HUES64 (cell line): ENCODE data around the gene FOXO3.

Experiments
- H3K27ac ChIP-seq: 2 replicates; pipeline ENCODE4 v1.7.0; 2013; ENCODE audit warnings: low read depth, low read length, inconsistent platforms
- H3K27me3 ChIP-seq: 2 replicates; pipeline ENCODE4 v1.6.1; 2013; ENCODE audit warnings: mild to moderate bottlenecking, low read length; ENCODE audit not compliant: insufficient read depth
- H3K36me3 ChIP-seq: 2 replicates; pipeline ENCODE4 v1.6.1; 2013; ENCODE audit warnings: mild to moderate bottlenecking, low read length; ENCODE audit not compliant: insufficient read depth
- H3K4me1 ChIP-seq: 2 replicates; pipeline ENCODE4 v1.6.1; 2013; ENCODE audit warnings: mild to moderate bottlenecking, low read length, moderate library complexity; ENCODE audit not compliant: insufficient read depth
- H3K4me3 ChIP-seq: 2 replicates; pipeline ENCODE4 v1.5.1; 2013; ENCODE audit warnings: mild to moderate bottlenecking, low read length, moderate library complexity
- H3K9ac ChIP-seq: 2 replicates; pipeline ENCODE4 v1.6.1; 2013; ENCODE audit warnings: mild to moderate bottlenecking, low read depth, low read length
- H3K9me3 ChIP-seq: 2 replicates; pipeline ENCODE4 v1.6.1; 2013; ENCODE audit warnings: low read depth, low read length; ENCODE audit not compliant: insufficient read depth
- WGBS: fragments of 150-250, 120-280 bp; methylation state at CpG from one replicate; pipeline ENCODE4 v1.1.7; 2013; ENCODE audit warnings: missing lambda C conversion rate; 5-methylcytosine and 5-hydroxymethylcytosine counted together

FOXO3 gene

GRCh38 chr6:108711071-108711470 lies 150.4 kb downstream of the FOXO3 start:
- WGBS, result 89% methylated on average over 4 of the region's 5 CpGs
- no peak overlapping the region for H3K9ac ChIP-seq
- H3K36me3 ChIP-seq, result no peaks in the 10 kb centered on the region
- H3K9me3 ChIP-seq, result no peaks in the 10 kb centered on the region
- no peak overlapping the region for H3K4me3 ChIP-seq
- H3K4me1 ChIP-seq, result peaks cover 6% of the 10 kb centered on the region; the same call in 1 of the 2 replicates
- H3K27me3 ChIP-seq, result no peaks in the 10 kb centered on the region
- H3K27ac ChIP-seq, result no peak overlapping the region

- Histone ChIP-seq H3K9ac (no peak overlapping the region), H3K27ac (no peak overlapping the region), H3K36me3 (no peaks in the 10 kb centered on the region), H3K9me3 (no peaks in the 10 kb centered on the region), H3K27me3 (no peaks in the 10 kb centered on the region), H3K4me1 (peaks cover 6% of the 10 kb centered on the region; the same call in 1 of the 2 replicates), H3K4me3 (no peak overlapping the region)
- 67% methylated on average over 5 of the region's 5 CpGs for WGBS
These were observed 151.1 kb downstream of the FOXO3 start for GRCh38 chr6:108711826-108712225.

GRCh38 chr6:108712946-108713345 lies 152.2 kb downstream of the FOXO3 start:
- H3K36me3 ChIP-seq, result no peaks in the 10 kb centered on the region
- H3K4me3 ChIP-seq, result no peak overlapping the region
- H3K9ac ChIP-seq, result no peak overlapping the region
- H3K27me3 ChIP-seq, result no peaks in the 10 kb centered on the region
- no peaks in the 10 kb centered on the region for H3K4me1 ChIP-seq
- 93% methylated on average over 2 of the region's 2 CpGs for WGBS
- no peaks in the 10 kb centered on the region for H3K9me3 ChIP-seq
- no peak overlapping the region for H3K27ac ChIP-seq

DNA sequence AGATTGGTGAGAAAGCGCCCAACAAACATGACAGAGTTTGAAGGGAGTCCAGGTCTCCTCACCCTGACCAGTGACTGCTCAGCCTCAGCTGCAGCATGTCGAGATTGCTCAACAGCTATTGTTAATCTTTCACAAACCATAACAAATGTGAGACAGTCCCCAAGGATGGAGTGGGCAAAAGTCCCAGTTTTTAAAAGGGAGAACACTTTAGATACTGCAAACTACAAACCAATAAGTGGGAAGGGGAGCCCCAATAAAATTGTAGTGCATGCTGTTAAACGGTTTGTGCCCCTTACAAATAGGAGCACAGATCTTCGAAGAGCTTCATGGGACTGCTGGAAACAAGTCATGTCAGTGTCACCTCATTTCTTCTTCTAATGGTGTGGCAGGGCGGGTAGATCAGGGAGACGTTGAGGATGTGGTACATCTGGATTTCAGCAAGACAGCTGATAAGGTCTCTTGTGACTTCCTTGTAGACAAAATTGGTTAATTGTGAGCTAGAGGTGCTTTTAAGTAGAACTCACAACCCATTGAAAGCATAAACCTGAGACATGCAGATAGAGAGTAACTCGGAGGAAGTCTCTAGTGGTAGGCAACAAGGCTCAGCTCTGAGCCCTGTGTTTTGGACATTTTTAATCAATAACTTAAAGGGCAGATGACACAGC lies 153.5 kb downstream of the FOXO3 start:
- H3K36me3 ChIP-seq, result no peaks in the 10 kb centered on the region
- no peaks in the 10 kb centered on the region for H3K4me1 ChIP-seq
- H3K9me3 ChIP-seq, result no peaks in the 10 kb centered on the region
- H3K9ac ChIP-seq, result no peak overlapping the region
- no peaks in the 10 kb centered on the region for H3K27me3 ChIP-seq
- no peak overlapping the region for H3K27ac ChIP-seq
- 94% methylated on average over 7 of the region's 7 CpGs for WGBS
- no peak overlapping the region for H3K4me3 ChIP-seq

DNA sequence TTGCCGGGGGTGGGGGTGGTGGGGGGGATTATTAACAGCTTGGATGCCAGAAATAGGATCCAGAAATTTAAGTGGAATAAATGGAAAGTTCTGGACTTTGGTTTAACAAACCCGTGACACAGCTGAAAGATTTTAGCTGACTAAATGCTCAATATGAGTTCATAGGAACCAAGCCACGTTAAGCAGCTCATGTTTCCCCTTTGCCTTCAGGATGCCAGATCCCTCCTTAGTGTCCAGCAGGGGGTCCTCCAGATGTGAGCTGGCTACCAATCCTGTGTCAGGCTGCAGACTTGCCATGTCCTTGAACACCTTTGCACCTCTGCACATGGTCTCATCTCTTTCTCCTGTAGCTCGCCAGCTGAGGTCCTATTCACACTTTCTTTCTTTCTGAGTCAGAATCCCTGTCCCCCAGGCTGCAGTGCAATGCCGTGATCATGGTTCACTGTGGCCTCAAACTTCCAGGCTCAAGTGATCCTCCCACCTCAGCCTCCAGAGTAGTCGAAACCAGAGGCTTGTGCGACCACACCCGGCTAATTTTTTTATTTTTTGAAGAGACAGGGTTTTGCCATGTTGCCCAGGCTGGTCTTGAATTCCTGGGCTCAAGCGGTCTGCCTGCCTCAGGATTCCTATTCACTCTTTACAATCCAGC lies 154.2 kb downstream of the FOXO3 start:
- Histone ChIP-seq H3K4me1 (no peaks in the 10 kb centered on the region), H3K9me3 (no peaks in the 10 kb centered on the region), H3K4me3 (no peak overlapping the region), H3K27me3 (no peaks in the 10 kb centered on the region), H3K36me3 (no peaks in the 10 kb centered on the region), H3K9ac (no peak overlapping the region), H3K27ac (no peak overlapping the region)
- WGBS, result 90% methylated on average over 9 of the region's 9 CpGs

DNA sequence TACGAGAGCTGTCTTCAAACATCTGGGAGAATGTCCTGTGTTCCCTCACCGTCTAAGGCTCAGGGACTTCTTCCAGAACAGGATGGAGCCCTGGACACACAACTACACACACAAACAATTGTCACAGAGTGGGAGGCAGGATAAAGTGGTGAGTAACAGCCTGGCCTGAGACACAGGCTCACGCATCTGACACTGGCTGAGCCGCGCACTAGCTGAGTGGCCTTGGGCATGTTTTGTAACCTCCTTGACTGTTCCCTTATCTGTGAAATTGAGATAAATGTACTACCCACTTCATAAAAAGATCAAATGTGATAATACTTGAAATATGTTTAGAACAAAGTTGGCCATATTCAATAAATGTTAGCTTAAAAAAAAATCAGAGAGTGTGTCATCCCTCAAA lies 155.1 kb downstream of the FOXO3 start:
- H3K4me1 ChIP-seq, result peaks cover 1% of the 10 kb centered on the region; the same call in 1 of the 2 replicates
- no peaks in the 10 kb centered on the region for H3K36me3 ChIP-seq
- H3K4me3 ChIP-seq, result no peak overlapping the region
- no peak overlapping the region for H3K9ac ChIP-seq
- no peaks in the 10 kb centered on the region for H3K9me3 ChIP-seq
- no peak overlapping the region for H3K27ac ChIP-seq
- WGBS, result 88% methylated on average over 5 of the region's 5 CpGs
- no peaks in the 10 kb centered on the region for H3K27me3 ChIP-seq

- H3K27ac ChIP-seq, result no peak overlapping the region
- no peak overlapping the region for H3K9ac ChIP-seq
- H3K4me1 ChIP-seq, result peaks cover 10% of the 10 kb centered on the region; the same call in 1 of the 2 replicates
- no peak overlapping the region for H3K4me3 ChIP-seq
- no peaks in the 10 kb centered on the region for H3K27me3 ChIP-seq
- H3K36me3 ChIP-seq, result no peaks in the 10 kb centered on the region
- WGBS, result 90% methylated on average over 39 of the region's 39 CpGs
- H3K9me3 ChIP-seq, result no peaks in the 10 kb centered on the region
These were observed 156.4 kb downstream of the FOXO3 start for GRCh38 chr6:108716801-108717791.

GRCh38 chr6:108719477-108719876 lies 158.8 kb downstream of the FOXO3 start:
- Histone ChIP-seq H3K9me3 (peaks cover 4% of the 10 kb centered on the region; the same call in 1 of the 2 replicates), H3K36me3 (no peaks in the 10 kb centered on the region), H3K4me1 (peaks cover 10% of the 10 kb centered on the region; the same call in 1 of the 2 replicates), H3K9ac (no peak overlapping the region), H3K4me3 (no peak overlapping the region), H3K27ac (no peak overlapping the region), H3K27me3 (no peaks in the 10 kb centered on the region)
- 93% methylated on average over 3 of the region's 3 CpGs for WGBS

DNA sequence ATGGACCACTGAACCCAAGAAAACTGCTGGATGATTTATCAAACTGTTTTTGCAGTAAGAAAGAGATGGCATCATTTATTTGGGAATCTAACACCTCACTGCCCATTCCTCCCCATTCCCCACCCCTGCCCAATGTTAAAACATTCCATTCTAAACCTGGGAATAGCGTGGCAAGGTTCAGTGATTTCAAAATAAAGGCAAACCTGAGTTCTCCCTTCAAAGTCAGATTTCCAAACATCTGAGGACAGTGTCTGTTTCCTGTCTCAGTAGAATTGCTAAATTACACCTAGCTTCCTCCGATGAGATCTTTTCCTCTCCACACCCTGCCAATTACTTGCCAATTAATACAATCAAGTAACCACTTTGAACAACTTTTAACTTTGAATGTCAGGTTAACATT lies 160.1 kb downstream of the FOXO3 start:
- Histone ChIP-seq H3K27me3 (no peaks in the 10 kb centered on the region), H3K4me1 (peaks cover 10% of the 10 kb centered on the region; the same call in 1 of the 2 replicates), H3K36me3 (no peaks in the 10 kb centered on the region), H3K27ac (no peak overlapping the region), H3K9ac (no peak overlapping the region), H3K9me3 (peaks cover 4% of the 10 kb centered on the region; the same call in 1 of the 2 replicates), H3K4me3 (no peak overlapping the region)
- WGBS, result 68% methylated on average over 2 of the region's 2 CpGs

GRCh38 chr6:108721286-108721685 lies 160.6 kb downstream of the FOXO3 start:
- Histone ChIP-seq H3K4me3 (no peak overlapping the region), H3K36me3 (no peaks in the 10 kb centered on the region), H3K27me3 (no peaks in the 10 kb centered on the region), H3K9me3 (peaks cover 4% of the 10 kb centered on the region; the same call in 1 of the 2 replicates), H3K9ac (no peak overlapping the region), H3K27ac (no peak overlapping the region), H3K4me1 (peaks cover 10% of the 10 kb centered on the region; the same call in 1 of the 2 replicates)
- WGBS, result 49% methylated on average over 5 of the region's 5 CpGs

GRCh38 chr6:108723594-108723993 lies 162.9 kb downstream of the FOXO3 start:
- no peak overlapping the region for H3K27ac ChIP-seq
- H3K27me3 ChIP-seq, result no peaks in the 10 kb centered on the region
- no peak overlapping the region for H3K9ac ChIP-seq
- H3K4me1 ChIP-seq, result peaks cover 10% of the 10 kb centered on the region; the same call in 1 of the 2 replicates
- H3K9me3 ChIP-seq, result peaks cover 4% of the 10 kb centered on the region; the same call in 1 of the 2 replicates
- no peaks in the 10 kb centered on the region for H3K36me3 ChIP-seq
- no CpG with 5 or more reads among the region's 1 CpG for WGBS
- H3K4me3 ChIP-seq, result no peak overlapping the region
